IMR-90 (cell line): ENCODE measurements around the gene DCAF17.

Source experiments
- CTCF ChIP-seq: conservative IDR thresholded peaks from 2 replicates; pipeline ENCODE4 v1.5.1; 2012; ENCODE audit warnings: mild to moderate bottlenecking, low read depth, low read length, improper control_type of control experiment
- MAFK ChIP-seq: IDR thresholded peaks from 2 replicates; pipeline ENCODE4 v1.6.1; 2012; ENCODE audit warnings: low read depth, low read length, improper control_type of control experiment
- MXI1 ChIP-seq: IDR thresholded peaks from 2 replicates; pipeline ENCODE4 v1.6.1; 2012; ENCODE audit warnings: low read depth, mild to moderate bottlenecking, low read length, moderate library complexity, borderline replicate concordance
- POLR2A ChIP-seq: IDR thresholded peaks from 2 replicates; pipeline ENCODE4 v1.6.1; 2012; ENCODE audit warnings: mild to moderate bottlenecking, low read depth, low read length
- RAD21 ChIP-seq: IDR thresholded peaks from 2 replicates; pipeline ENCODE4 v1.6.1; 2012; ENCODE audit warnings: low read length, improper control_type of control experiment
- SMC3 ChIP-seq: fragments of 150-350 bp; IDR thresholded peaks from 2 replicates; pipeline ENCODE4 v1.6.1; 2016; ENCODE audit warnings: low read depth, mild to moderate bottlenecking, antibody characterized with exemption, low read length, moderate library complexity
- USF2 ChIP-seq: fragments of 150-350 bp; IDR thresholded peaks from 2 replicates; pipeline ENCODE4 v1.6.1; 2017; ENCODE audit warnings: mild to moderate bottlenecking, antibody characterized with exemption, low read length, low read depth

- TF ChIP-seq CTCF (no peak), MAFK (no peak), RAD21 (no peak), USF2 (no peak), POLR2A (no peak), SMC3 (no peak), MXI1 (no peak)
These were observed 86.4 kb downstream of the DCAF17 start for GRCh38 chr2:171520471-171520870.
